SK-N-MC (cell line): ENCODE measurements around the gene CD93.

ENCODE experiments used
- DNase-seq: peaks from one replicate; pipeline ENCODE4 v3.0.0-alpha.2; 2011; ENCODE audit warnings: low read depth, low spot score
- H3K27ac ChIP-seq: fragments of 200-600 bp; sonication (generic); 2 replicates; pipeline ENCODE4 v1.5.1; 2016; ENCODE audit warnings: mixed run types
- H3K36me3 ChIP-seq: fragments of 200-600 bp; sonication (generic); 2 replicates; pipeline ENCODE4 v1.6.1; 2017; ENCODE audit warnings: antibody characterized with exemption, low read length, mixed read lengths; ENCODE audit not compliant: insufficient read depth
- H3K4me3 ChIP-seq: fragments of 200-600 bp; sonication (generic); 2 replicates; pipeline ENCODE4 v1.5.1; 2016
- H3K9ac ChIP-seq: fragments of 200-600 bp; sonication (generic); 2 replicates; pipeline ENCODE4 v1.8.0; 2017; ENCODE audit warnings: mixed run types, mixed read lengths; ENCODE audit not compliant: insufficient read length
- H3K9me3 ChIP-seq: fragments of 200-600 bp; sonication (generic); 2 replicates; pipeline ENCODE4 v1.6.1; 2017; ENCODE audit warnings: low read depth, mild to moderate bottlenecking, antibody characterized with exemption, low read length, moderate library complexity, mixed read lengths
- EZH2 ChIP-seq: fragments of 200-600 bp; sonication (generic); IDR thresholded peaks from one replicate; pipeline ENCODE4 v1.6.1; 2017; ENCODE audit warnings: antibody characterized with exemption
- FOXP2 ChIP-seq: optimal IDR thresholded peaks from 2 replicates; pipeline ENCODE3; 2011; ENCODE audit warnings: mild to moderate bottlenecking, moderate library complexity; ENCODE audit not compliant: insufficient read depth; ENCODE audit errors: extremely low read length, control extremely low read depth
- POLR2AphosphoS5 ChIP-seq: IDR thresholded peaks from 2 replicates; pipeline ENCODE4 v1.6.1; 2012; ENCODE audit warnings: mild to moderate bottlenecking, low read depth, low read length, borderline replicate concordance

CD93 gene

DNA sequence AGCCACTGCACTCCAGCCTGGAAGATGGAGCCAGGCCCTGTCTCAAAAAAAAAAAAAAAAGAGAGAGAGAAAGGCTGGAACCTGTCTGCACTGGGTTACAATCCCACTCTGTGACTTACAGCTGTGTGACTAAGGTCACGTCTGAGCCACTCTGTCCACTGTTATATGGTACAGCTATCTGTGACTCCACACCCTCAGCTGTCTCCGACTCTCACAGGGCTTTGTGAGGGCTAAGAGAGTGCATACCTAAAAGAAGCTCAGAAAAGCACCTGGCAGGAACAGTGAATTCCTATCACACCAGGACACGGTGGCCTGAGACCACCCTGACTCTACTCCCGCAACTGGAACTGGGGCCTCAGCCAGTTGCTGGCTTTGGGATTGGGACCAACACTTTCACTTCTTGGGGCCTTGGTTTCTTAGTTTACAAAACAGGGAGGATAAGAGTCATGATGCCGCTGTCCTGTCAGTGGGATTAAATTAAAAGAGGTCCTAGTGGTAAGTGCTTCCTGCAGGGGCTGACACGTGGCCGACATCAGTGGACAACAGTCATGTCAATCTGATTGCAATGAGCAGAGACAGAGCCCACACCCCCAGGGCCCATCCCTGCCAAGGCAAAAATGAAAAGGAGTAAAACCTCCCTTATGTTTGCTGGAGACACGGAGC, 5.7 kb upstream of the CD93 start:
- no peak overlapping the region for H3K9ac ChIP-seq
- DNase-seq: no peak
- no peaks in the 10 kb centered on the region for H3K9me3 ChIP-seq
- no peak overlapping the region for H3K4me3 ChIP-seq
- TF ChIP-seq FOXP2 (no peak), EZH2 (no peak), POLR2AphosphoS5 (no peak)
- H3K36me3 ChIP-seq: no peaks in the 10 kb centered on the region
- H3K27ac ChIP-seq: no peak overlapping the region

DNA sequence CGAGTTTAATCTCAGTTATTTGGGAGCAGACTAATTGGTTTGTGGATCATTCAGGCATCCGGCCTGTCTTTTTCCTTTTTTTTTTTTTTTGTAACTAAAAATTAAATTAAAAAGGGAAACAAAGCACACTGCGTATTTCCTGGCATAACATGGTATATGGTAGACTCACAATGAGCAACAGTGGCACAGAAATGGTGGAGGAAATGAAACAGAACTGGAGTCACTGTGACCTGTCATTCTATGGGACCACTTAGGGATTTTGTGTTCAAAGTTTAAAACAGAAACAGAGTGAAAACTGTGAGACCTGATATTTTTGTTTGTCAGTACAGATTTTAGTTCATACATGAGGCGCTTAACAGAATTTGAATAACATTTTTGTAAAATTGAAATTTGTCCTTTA, 4.8 kb upstream of the CD93 start:
- no peak for DNase-seq
- H3K4me3 ChIP-seq: no peak overlapping the region
- H3K36me3 ChIP-seq: no peaks in the 10 kb centered on the region
- H3K9ac ChIP-seq: no peak overlapping the region
- no peaks in the 10 kb centered on the region for H3K9me3 ChIP-seq
- no peak for TF ChIP-seq EZH2
- no peak for TF ChIP-seq POLR2AphosphoS5
- no peak for TF ChIP-seq FOXP2
- no peak overlapping the region for H3K27ac ChIP-seq

DNA sequence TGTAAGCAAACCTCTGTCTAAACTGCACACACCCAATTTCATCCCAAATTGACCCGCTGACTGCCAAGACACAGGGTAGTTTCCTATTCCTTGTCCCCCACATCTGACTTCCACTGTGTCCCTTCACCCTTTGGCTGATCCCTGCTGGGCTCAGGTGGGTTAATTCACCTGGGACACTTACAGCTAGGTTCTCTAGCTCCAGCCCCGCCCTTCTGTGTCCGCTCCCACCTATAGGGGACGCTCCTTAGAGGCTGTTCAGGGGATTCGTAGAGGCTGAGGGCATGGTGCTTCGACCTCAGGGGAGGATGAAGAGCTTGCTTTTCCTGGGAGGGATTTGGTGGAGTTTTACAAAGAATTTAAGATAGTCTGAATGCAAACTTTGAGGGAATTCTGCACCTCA, 4.0 kb upstream of the CD93 start:
- Histone ChIP-seq H3K36me3 (no peaks in the 10 kb centered on the region), H3K9ac (no peak overlapping the region), H3K9me3 (no peaks in the 10 kb centered on the region), H3K4me3 (no peak overlapping the region), H3K27ac (no peak overlapping the region)
- no peak for TF ChIP-seq POLR2AphosphoS5
- TF ChIP-seq EZH2: no peak
- no peak for TF ChIP-seq FOXP2
- DNase-seq: no peak

DNA sequence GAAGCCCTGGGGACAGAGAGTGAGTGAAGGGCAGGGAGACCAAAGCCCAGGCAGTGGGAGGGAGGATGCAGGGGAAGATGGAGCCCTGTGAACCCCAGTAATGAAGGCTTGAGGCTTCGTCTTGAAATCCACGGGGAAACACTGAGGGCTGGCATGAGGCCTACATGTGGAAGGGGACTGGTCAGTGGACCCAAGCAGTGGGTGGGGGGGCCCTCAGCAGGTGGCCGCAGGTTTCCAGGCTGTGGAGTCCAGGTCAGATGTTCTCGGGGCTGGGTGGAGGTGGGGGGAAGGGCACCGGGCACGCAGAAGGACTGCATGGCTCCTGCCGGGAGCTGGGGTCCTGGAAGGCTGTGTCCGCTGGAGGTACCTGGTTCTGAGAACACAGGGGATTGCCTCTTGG, 2.7 kb upstream of the CD93 start:
- H3K9ac ChIP-seq: no peak overlapping the region
- no peaks in the 10 kb centered on the region for H3K36me3 ChIP-seq
- no peak overlapping the region for H3K4me3 ChIP-seq
- no peaks in the 10 kb centered on the region for H3K9me3 ChIP-seq
- no peak overlapping the region for H3K27ac ChIP-seq
- TF ChIP-seq POLR2AphosphoS5 (no peak), FOXP2 (no peak), EZH2 (no peak)
- DNase-seq: no peak

DNA sequence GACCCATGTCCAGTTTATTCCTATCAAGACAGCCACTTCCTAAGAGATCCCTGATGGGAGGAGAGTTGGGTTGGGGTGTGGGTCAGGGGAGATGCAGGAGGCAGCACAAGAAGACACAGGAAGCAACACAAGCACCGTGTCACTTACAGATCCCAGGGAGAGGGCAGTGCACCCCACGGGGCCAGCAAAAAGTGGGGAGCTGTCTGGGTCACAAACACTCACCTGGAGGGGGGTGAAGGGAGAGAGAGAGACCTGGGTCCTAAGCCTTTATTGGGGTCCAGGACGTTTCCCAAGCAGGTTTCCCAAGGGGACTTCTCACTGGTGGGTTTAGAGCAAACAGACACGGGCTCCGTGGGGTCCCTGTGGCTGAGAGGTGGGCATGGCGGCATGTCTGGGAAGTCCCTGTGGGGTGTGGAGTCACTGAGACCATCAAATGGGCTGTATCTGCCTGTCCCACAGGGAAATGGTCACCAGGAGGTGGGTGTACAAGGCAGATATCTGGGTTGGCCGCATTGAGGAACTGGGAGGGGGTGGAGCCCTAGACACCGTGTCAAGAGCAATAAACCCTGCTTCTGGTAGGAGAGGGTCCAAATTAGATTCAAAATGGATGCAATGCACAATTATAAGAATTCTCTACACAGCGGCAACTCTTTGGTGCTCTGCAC, 1.6 kb upstream of the CD93 start:
- Histone ChIP-seq H3K27ac (no peak overlapping the region), H3K9me3 (no peaks in the 10 kb centered on the region), H3K4me3 (no peak overlapping the region), H3K36me3 (no peaks in the 10 kb centered on the region), H3K9ac (no peak overlapping the region)
- TF ChIP-seq EZH2 (no peak), POLR2AphosphoS5 (no peak), FOXP2 (no peak)
- DNase-seq: no peak

DNA sequence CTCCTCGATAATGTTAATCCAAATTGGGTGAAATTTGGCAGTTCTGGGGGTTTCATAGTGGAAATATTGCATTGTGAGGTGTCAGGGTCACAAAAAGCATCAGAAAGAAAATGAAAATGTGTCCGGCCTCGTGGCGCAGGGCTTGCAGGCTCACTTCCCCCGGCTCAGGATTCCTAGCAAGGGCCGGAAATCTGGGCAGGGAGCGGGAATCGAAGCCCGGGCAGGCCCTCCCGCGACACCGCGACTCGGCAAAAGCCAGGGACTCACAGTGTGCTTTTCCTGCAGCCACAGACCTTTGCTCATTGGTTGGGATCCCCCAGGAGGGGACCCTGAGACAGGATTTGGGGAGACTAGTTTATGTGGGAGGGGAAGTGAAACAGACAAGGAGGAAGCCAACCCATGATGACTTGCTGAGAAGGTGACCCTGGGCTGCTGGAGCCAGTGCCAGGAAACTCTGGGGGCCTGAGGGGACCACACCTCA, 847 bp upstream of the CD93 start:
- no peak overlapping the region for H3K9ac ChIP-seq
- H3K36me3 ChIP-seq: no peaks in the 10 kb centered on the region
- H3K4me3 ChIP-seq: no peak overlapping the region
- no peaks in the 10 kb centered on the region for H3K9me3 ChIP-seq
- no peak overlapping the region for H3K27ac ChIP-seq
- no peak for DNase-seq
- TF ChIP-seq EZH2 (no peak), FOXP2 (no peak), POLR2AphosphoS5 (no peak)

DNA sequence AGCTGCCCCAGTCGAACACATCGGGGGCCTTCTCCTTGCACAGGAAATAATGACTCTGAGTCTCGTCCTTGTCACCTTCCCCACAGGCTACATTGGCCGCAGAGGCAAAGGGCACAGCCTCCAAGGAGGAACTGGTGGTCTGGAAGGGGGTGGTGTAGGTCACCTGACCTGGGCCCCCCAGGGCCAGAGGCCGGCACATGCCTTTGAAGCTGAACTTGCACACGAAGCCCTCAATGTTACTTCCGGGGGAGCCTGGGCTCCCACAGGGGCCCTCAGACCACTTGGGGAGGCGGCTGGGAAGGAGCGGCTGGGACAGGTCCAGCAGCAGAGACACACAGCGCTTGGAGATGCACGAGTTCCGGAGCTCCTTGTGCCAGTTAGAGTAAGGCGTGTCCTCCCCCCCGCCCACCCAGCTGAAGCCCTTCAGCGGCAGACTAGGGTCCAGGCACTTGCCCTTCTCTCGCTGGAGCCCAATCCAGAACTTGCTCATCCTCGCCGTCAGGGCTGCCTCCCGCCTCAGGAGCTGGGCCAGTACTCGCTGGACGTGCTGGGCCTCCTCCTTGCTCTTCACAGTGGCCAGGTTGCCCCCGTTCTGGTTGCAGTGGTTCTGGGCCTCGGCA, 578 bp downstream of the CD93 start:
- H3K27ac ChIP-seq: no peak overlapping the region
- no peak overlapping the region for H3K4me3 ChIP-seq
- TF ChIP-seq FOXP2: no peak
- TF ChIP-seq POLR2AphosphoS5: no peak
- TF ChIP-seq EZH2: no peak
- H3K36me3 ChIP-seq: no peaks in the 10 kb centered on the region
- H3K9ac ChIP-seq: no peak overlapping the region
- no peaks in the 10 kb centered on the region for H3K9me3 ChIP-seq
- DNase-seq: no peak

DNA sequence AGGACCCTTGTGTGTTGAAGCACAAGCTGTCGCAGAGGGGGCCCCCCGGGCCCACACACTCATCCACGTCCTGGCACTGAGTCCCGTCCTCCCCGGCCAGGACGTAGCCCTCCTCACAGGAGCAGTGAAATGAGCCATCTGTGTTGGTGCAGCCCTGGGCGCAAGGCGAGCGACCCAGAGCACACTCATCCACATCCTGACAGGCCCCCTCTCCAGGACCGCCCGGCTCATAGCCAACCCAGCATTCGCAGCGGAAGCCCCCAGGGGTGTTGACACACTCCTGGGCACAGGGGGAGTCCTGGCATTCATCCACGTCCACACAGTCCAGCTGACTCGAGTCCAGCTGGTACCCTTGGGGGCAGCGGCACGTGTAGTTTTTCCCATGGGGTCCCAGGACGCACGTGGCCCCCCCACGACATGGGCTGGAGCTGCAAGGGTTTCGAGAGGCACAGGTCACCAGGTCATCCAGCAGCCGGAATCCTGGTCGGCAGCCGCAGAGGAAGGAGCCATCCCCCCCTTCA, 1.2 kb downstream of the CD93 start:
- H3K9ac ChIP-seq: no peak overlapping the region
- H3K4me3 ChIP-seq: no peak overlapping the region
- H3K9me3 ChIP-seq: no peaks in the 10 kb centered on the region
- DNase-seq: no peak
- no peaks in the 10 kb centered on the region for H3K36me3 ChIP-seq
- H3K27ac ChIP-seq: no peak overlapping the region
- TF ChIP-seq EZH2 (no peak), POLR2AphosphoS5 (no peak), FOXP2 (no peak)
